Activated naive CD4-positive, alpha-beta T cell (primary cell): ENCODE results near the gene WAC.

Experiments
- DNase-seq, 4 experiments: peaks; one replicate each; lab custom pipeline; 2025; lab: John Stamatoyannopoulos, UW

WAC gene

DNA sequence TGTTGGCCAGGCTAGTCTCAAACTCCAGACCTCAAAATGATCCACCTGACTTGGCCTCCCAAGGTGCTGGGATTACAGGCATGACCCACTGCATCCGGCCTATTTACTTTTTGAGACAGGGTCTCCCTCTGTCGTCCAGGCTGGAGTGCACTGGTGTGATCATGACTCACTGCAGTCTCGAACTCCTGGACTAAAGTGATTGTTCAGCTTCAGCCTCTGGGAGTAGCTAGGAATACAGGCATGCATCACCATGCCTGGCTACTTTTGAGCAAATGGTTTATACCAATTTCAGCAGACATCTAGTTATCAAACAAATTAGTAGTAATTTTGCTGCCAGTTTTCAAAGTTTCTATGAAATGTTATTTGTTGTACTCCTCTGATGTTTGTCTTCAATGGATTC is 2.2 kb upstream of the WAC start:
- DNase-seq = no peak

DNA sequence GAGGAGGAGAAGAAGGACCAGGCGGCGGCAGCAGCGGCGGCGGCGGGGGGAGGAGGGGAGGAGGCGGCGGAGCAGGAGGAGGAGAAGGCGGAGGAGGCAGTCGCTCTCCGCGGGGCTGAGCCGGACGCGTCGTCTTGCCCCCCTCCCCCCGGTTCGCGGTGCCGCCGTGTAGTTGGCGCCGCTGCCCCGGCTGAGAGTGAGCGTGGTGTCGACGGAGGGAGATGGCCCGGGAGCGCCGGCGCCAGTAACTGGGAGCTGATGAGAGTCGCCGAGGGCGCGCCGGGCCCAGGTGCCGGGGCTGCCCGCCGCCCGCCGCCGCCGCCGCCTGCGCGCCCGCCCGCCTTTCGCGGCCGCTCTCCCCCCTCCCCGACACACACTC is 257 bp downstream of the WAC start:
- DNase-seq = no peak

DNA sequence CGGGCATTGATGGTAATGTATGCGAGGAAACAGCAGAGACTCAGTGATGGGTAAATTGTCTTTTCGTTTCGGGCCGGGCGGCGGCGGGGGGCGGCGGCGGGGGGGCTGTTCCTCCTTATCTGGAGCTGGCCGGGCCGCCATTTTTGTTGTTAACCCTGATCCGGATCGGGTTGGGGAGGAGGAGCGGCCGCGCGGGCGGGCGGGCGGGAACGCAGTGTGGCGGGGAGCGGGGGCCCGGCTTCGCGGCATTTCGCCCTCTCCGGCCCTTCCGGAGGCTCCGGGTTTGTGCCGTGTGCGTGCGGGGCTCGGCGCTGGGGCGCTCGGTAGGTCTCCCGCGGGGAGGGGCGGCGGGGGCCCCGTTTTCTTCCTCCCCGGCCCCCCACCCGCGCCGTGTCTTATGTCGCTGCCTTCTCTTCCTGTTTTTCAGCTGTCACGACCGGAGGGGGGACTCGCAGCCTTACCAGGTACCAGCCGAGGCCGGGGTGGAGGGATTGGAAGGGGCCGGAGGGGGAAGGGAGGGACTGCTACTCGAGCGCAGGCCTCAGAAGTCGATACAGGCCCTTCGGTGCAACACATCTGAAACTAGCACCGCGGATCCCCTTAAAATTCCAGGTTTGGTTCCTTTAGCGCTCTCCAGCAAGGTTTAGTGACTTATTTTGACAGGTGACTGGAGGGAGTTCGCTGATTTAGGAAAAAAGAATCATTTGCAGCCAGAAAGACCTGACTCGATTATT is 820 bp downstream of the WAC start:
- peak; percentile 28 to 64 (median 42) for DNase-seq

DNA sequence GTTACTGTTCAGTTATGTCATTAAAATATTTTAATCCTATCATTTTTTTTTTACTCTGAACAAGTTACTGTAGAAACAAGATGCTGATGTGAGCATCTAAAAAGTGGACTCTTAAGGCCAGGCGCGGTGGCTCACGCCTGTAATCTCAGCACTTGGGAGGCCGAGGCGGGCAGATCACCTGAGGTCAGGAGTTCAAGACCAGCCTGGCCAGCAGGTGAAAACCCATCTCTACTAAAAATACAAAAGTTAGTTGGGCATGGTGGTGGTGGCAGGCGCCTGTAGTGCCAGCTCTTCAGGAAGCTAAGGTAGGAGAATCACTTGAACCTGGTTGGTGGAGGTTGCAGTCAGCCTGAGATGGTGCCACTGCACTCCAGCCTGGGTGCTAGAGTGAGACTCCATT is 2.9 kb downstream of the WAC start:
- DNase-seq = no peak

- no peak for DNase-seq
Observed at GRCh38 chr10:28538595-28538994, 5.7 kb downstream of the WAC start.

DNA sequence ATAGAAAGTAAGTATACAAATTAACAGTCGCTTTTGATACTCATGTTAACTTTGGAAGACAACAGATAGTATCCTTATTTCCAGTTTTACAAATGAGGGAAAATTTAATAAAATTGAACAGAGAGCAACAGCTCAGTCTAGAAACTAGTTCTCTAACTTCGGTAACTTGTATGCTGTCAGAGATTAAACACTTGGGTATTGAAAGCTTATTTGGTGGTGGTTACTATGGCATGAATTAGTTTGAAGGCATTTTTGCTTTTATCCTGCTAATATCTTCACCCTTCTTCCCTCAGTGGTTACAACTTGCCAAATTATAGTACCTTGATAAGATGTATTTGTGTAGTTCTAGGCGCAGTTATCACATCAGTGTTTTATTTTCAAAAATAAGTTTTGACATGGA is 7.2 kb downstream of the WAC start:
- DNase-seq = no peak

GRCh38 chr10:28541717-28542365 is 8.9 kb downstream of the WAC start:
- no peak for DNase-seq

DNA sequence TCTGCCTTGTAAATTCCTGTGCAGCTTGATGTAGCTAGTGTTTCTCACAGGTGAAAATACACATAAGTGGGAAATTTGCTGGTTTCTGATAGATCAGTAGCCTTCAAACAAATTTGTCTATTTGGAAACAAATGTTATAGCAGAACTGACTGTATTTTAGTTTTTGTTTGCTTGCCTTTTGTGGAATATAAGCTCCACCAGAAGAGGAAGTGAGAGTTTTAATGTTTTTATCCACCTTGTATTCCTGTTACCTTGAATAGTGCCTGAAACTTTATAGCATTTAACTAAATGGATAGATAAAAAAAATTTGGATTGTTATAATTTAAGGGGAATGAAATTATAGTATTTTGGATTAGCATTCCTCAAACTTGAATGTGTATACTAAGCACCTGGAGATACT is 9.8 kb downstream of the WAC start:
- no peak for DNase-seq

DNA sequence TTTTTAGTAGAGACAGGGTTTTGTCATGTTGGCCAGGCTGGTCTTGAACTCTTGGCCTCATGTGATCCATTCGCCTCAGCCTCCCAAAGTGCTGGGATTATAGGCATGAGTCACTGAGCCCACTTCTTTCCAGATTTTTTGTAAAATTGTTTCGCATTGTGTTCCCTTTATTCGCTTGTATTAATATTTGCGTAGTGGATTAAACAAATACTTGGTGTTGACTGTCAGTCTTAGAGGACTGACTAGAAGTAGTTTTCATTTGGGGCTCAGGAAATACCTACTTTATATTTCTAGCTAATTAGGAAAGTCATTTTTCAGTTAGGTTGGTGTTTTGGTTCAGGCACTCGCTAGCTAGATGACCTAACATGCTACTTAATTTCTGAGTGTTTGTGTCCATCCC is 11.1 kb downstream of the WAC start:
- DNase-seq = no peak

- no peak for DNase-seq
Observed at GRCh38 chr10:28545967-28546644, 13.2 kb downstream of the WAC start.

- no peak for DNase-seq
Observed at GRCh38 chr10:28548781-28549498, 16.0 kb downstream of the WAC start.

DNA sequence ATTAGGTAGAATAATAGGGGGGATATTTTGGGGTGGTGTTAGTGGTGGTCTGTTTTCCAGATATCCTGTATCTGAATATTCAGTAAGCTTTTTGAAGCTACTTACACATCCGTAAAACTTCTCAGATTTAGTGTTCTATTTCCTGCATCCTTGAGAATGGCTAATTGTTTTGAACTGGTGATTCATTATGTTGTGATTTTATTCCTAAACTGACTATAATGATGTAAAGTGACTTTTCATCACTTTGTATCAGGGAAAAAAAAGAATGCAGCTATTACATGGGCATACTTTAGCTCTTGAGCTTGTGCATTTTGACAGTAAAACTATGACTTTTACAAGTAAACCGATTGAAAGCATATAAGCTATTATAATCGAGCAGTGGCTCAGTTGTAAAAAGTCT is 18.2 kb downstream of the WAC start:
- DNase-seq = no peak

GRCh38 chr10:28552775-28553174 is 19.9 kb downstream of the WAC start:
- DNase-seq = no peak

DNA sequence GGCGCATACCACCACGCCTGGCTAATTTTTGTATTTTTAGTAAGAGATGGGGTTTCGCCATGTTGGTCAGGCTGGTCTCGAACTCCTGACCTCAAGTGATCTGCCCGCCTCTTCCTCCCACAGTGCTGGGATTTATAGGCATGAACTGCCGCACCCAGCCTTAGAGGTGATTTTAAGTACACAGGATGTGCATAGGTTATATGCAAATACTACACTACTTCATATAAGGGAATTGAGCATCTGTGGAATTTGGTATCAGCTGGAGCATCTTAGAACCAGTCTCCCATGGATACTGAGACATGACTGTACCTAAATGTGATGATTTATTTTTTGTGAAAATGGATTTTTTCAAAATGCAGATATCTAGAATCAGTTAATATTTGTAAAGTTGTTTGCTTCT is 21.1 kb downstream of the WAC start:
- no peak for DNase-seq

DNA sequence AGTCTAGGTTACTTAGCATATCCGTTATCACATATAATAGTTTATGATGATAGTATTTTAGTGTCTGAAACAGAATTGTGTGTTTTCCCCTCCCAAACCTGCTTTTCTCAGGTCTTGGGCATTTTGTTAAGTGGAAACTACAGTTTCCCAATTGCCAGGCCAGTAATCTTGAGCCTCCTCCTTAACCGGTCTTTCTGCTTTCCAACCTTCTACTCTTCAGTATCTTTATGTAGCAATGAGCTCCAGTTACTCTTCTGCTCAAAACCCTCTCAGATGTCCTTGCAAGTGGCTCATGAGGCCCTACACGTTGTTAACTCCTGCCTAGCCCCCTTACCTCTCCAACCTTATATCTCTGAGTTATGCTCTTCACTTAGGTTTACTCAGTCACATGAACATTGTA is 22.0 kb downstream of the WAC start:
- DNase-seq = no peak

- DNase-seq = no peak
Observed at GRCh38 chr10:28555358-28555757, 22.4 kb downstream of the WAC start.

DNA sequence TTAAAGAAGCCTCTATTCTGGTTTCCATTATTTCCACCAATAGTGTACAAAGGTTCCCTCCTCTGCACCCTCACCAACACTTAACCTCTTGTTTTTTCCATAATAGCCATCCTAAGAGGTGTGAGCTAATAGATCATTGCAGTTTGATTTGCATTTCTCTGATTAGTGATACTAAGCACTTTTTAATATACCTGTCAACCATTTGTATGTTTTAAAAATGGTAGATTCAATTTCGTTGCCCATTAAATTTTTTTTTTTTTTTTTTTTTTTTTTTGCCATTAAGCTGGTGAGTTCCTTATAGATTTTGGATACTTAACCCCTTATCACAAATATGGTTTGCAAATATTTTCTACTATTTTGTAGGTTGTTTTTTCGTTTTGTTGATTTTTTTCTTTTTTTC is 23.2 kb downstream of the WAC start:
- no peak for DNase-seq

- DNase-seq = no peak
Observed at GRCh38 chr10:28558186-28558585, 25.3 kb downstream of the WAC start.

- no peak for DNase-seq
Observed at GRCh38 chr10:28558923-28559508, 26.1 kb downstream of the WAC start.

- DNase-seq = no peak
Observed at GRCh38 chr10:28559618-28560017, 26.7 kb downstream of the WAC start.

GRCh38 chr10:28560617-28561016 is 27.7 kb downstream of the WAC start:
- no peak for DNase-seq

DNA sequence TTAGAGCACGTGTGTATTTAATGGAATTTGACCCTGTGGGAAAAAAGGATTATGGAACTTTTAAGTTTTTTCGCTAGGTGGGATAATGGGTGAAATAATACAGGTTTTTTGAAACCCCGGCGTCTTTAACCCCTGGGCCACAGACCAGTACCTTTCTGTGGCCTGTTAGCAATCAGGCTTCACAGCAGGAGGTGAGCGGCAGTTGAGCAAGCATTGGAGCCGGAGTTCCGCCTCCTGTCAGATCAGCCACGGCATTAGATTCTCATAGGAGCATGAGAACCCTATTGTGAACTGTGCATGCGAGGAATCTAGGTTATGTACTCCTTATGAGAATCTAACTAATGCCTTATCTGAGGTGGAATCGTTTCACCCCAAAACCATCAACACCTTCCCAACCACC is 28.6 kb downstream of the WAC start:
- no peak for DNase-seq
